Ammon's horn (tissue), 1 donor: Measurements from ENCODE around the gene SNX5.

Experiments used
- DNase-seq: peaks from one replicate; pipeline ENCODE4 v3.0.0-alpha.2; 2016; ENCODE audit warnings: low spot score

The SNX5 gene

GRCh38 chr20:17968366-17969277, at the start of gene SNX5, which contains the start of gene MGME1:
SNX5 (minus strand) TSS chr20:17968794; CDS start chr20:17968425, 369 bp downstream.
MGME1 (plus strand) TSS chr20:17969018; CDS start chr20:17969860, 842 bp downstream.
- DNase-seq, result peak; percentile 99

DNA sequence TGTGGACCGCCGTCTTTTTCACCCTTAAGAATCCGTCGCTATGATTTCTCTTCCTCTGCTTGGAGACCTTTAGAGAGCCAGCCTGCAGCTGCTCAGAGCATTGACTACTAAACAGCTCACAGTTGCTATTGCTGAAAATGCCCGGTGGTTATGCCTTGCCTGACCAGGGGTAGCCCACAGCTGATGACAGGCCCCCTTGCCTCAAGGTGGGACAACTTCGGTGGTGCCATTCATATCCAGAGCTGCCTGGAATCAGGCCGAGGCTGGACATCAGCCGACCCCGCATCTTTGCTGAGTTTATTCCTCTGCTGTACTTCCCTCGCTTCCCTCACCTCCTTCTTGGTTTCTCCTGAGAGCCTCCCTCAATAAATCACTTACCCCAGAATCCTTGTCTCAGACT, 49.5 kb upstream of the SNX5 start:
- DNase-seq, result no peak

DNA sequence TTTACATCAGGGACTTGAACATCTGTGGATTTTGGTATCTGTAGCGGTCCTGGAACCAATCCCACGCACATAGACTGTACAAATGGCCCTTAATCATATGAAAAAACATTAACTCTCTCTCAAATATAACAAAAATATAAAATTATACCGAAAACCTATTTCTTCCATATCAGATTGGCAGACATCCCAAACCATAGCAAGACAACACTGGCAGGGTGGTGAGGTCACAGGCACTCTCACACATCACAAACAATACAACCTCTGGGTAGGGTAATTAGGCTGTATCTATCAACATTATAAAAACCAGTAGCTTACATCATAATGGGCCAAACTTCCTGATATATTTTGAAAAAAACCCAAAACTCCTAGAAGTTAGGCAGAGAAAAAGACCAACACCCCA, 48.2 kb upstream of the SNX5 start:
- DNase-seq, result no peak

- DNase-seq, result no peak
Observed at GRCh38 chr20:18014411-18014810, 45.8 kb upstream of the SNX5 start.

GRCh38 chr20:18012901-18013300, 44.3 kb upstream of the SNX5 start:
- DNase-seq, result no peak

- no peak for DNase-seq
Observed at GRCh38 chr20:18011951-18012645, 43.5 kb upstream of the SNX5 start.

GRCh38 chr20:18011482-18011881, 42.9 kb upstream of the SNX5 start:
- DNase-seq, result no peak

- no peak for DNase-seq
Observed at GRCh38 chr20:18009116-18009515, 40.5 kb upstream of the SNX5 start.

DNA sequence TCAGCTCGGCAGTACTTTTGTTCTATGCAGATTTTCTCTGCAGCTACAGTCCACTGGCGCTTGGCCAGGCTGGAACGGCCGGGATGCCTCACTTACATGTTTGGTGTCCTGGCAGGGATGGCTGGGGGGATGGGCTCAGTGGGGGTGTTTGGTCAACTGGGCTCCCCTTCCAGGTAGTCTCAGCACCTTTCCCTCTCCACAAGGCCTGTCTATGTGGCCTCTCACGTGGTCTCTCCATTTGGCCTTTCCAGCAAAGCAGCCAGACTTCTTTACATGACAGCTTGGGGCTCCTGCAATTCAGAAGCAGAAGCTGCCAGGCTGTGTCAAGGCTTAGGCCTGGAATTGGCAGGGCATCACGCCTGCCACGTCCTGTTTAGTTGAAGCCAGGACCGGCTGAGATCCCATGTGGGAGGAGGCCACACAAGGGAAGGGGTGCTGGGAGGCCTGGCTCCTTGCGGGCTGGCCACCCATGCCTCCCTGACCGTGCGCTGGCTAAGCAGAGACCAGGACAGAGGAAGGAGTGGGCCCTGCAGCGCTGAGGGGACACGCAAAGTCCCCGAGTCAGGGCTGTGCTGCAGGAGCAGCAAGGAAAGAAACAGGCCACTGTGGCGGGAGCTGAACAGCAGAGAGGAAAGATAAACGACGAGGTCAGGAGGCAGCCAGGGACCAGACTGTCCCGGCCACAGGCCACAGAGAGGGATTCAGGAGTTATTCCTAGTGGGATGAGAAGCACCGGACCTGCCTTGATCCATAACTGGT, 39.1 kb upstream of the SNX5 start:
- DNase-seq, result no peak

GRCh38 chr20:18006684-18007083, 38.1 kb upstream of the SNX5 start:
- DNase-seq, result no peak

DNA sequence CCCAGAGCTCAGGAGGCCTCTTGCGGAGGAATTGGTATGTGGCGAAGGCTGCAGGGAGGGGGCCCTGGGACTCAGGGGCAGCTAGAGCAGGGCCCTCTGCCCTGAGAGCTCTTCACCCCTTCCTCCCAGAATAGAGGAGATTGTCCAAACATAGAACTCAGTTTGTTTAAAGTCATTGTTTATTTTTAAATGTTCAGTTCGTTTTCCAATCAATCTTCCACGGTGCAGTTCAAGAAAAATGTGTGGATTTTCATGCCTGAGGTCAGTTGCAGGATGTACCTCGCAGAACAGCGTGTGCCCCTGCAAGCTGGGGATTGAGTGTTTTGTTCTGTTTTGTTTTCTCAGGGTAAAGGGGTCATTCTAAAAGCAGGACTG, 37.4 kb upstream of the SNX5 start:
- DNase-seq, result no peak

- peak; percentile 20 for DNase-seq
Observed at GRCh38 chr20:18005170-18005989, 36.8 kb upstream of the SNX5 start.

DNA sequence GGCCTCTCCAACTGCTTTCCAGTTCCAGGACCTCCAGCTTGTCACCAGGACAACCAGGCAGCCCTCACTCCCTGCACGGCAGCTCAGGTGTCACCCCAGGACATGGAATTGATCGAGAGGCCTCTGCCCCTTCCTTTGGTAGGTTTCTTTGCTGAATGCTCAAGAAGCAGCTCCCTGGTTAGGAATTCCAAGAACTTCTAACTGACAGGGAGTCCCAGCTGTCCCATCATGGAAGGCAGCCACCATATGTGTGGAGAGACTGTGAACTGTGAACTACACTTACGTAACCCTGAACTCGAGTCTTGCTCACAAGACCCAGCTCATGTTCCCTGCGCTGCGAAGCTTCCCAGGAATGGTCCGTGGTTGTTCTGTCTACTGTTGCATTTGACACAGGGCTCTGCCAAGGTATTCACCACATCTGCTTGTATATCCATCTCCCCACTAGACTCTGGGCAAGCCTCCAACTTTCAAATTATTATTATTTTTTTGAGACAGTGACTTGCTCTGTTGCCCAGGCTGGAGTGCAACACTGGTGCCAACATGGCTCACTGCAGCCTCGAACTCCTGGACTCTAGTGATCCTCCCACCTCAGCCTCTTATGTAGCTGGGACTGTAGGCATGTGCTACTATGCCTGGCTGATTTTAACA, 35.9 kb upstream of the SNX5 start:
- DNase-seq, result no peak

GRCh38 chr20:18003897-18004296, 35.3 kb upstream of the SNX5 start:
- DNase-seq, result no peak

DNA sequence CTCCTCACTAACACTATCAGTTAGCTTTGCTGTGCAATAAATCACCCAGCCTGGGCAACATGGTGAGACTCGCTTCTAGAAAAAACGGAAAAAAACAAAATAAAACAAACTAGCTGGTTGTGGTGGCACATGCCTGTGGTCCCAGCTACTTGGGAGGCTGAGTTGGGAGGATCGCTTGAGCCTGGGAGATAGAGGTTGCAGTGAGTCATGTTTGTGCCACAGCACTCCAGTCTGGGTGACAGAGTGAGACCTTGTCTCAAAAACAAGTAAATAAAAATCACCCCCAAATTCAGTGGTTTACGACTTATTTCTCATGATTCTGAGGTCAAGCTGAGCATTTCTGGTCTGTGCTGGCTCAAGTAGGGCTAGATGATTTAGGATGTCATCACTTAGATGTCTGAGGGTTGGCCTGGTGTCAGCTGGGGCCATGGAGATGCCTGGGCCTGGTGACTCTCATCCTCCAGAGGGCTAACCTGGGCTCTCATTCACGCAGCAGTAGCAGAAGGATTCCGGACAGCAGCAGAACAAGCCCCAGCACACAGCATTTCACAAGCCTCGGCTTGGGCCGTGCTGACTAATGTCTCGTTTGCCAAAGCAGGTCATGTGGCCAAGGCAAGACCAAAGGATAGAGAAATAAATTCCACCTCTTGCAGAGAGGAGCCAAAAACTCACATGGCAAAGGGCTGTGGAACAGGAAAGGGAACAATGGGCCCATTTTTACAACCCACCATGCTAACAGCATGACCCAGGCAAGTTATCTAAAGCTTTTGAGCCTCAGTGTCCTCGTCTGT, 32.7 kb upstream of the SNX5 start:
- DNase-seq, result peak; percentile 72

- no peak for DNase-seq
Observed at GRCh38 chr20:17999566-17999965, 31.0 kb upstream of the SNX5 start.

DNA sequence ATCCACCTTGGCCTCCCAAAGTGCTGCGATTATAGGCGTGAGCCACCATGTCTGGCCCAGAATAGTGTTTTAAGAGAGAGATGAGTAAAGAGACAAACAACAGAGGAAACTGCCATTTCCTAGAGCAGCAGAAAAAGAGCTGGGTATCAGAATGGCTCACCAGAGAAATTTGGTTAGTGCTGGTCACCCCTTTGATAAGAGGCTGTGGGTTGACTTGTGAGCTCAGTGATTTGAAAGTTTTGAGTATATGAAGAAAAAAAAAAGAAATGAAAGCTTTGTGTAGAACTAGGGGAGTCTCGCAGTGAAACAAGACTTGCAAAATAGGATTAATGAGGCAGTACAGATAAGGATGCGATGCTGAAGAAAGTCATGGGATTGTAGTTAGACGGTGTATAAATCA, 29.9 kb upstream of the SNX5 start:
- DNase-seq, result no peak

DNA sequence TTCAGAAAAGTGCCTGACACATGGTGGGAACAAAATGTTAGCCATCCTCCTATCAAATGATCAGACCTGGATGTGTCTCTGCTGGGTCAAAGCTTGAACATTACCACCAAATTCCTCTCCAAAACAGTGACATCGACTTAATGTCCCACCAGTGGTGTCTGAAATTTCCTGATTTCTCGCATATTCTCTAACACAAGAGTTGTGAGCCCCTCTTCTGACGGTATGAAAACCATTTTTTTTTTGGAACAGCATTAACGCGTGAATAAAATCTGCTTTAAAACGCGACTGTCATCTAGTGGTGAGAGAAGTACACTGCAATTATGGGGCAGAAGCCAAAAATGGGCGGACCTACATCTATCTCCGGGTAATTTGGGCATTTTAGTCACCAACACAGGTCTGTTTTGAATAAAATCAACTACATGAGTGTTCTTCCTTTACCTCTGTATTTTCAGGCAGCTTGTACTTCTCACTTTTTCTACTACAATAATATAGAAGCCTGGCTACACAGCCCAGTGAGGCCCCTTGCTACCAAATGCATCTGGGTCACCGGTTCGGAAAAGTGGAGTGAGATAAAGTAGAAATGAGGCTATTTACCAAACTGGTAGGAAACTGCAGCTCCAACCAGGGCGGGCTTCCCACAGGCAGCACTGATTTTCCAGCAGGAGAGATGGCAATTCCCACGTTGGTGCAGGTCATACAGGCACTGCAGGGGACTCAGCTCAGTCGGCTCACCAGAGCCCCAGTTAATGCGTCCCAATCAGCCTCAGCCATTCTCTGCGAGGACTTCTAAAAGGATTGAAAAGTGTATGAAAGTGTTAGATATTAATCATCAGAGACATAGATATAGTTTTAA, 27.6 kb upstream of the SNX5 start:
- peak; percentile 65 for DNase-seq

DNA sequence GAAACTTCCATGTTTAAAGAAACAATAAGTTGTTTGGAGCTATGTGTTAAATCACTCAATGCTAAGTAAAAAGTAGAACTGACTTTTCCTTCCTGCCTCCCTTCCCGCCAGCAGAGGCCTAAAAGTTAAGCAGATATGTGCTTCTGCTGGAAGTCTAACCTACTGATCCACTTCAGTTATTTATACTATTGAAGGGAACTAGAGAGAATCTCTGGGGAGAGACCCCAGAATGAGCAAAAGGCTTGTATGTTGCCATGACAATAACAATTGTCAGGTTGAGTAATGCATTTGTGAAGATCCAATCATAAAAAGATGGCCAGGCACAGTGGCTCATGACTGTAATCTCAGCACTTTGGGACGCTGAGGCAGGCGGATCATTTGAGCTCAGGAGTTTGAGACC, 25.0 kb upstream of the SNX5 start:
- DNase-seq, result no peak
